HepG2 (cell line): Measurements from ENCODE around the gene HEXIM1. TPM values are rescaled to one million over a fixed set of nuclear protein-coding genes. Genes with fewer than 3 reads are reported as not detected.

Experiments
- FOXK2 ChIP-seq: fragments of 450-650 bp; IDR thresholded peaks from 2 replicates; pipeline ENCODE4 v1.6.1; 2016
- HCFC1 ChIP-seq: fragments of 150-350 bp; IDR thresholded peaks from 2 replicates; pipeline ENCODE4 v1.6.1; 2014; ENCODE audit warnings: low read depth, low read length
- HOXA3 ChIP-seq: sonication (generic); formaldehyde crosslinking; IDR thresholded peaks from 2 replicates; pipeline ENCODE4 v1.5.0; 2020; ENCODE audit warnings: missing genetic modification reagents
- IKZF4 ChIP-seq: sonication (generic); formaldehyde crosslinking; IDR thresholded peaks from 2 replicates; pipeline ENCODE4 v1.5.1; 2020; ENCODE audit warnings: borderline replicate concordance, mild to moderate bottlenecking, low read depth, missing genetic modification reagents; ENCODE audit errors: not compliant biosample characterization
- MNT ChIP-seq: fragments of 450-650 bp; IDR thresholded peaks from 2 replicates; pipeline ENCODE4 v1.6.1; 2016
- NR0B2 ChIP-seq: sonication (generic); formaldehyde crosslinking; IDR thresholded peaks from 2 replicates; pipeline ENCODE4 v1.4.0; 2020; ENCODE audit warnings: mild to moderate bottlenecking, missing genetic modification reagents
- NR1H2 ChIP-seq: sonication (generic); formaldehyde crosslinking; IDR thresholded peaks from 2 replicates; pipeline ENCODE4 v1.8.1; 2022; ENCODE audit warnings: low read depth, missing genetic modification reagents, borderline replicate concordance
- POLR2AphosphoS5 ChIP-seq: IDR thresholded peaks from 2 replicates; pipeline ENCODE4 v1.6.1; 2012; ENCODE audit warnings: low read depth, low read length
- SNAPC5 ChIP-seq: sonication (generic); formaldehyde crosslinking; IDR thresholded peaks from 2 replicates; pipeline ENCODE4 v1.8.1; 2023; ENCODE audit warnings: mild to moderate bottlenecking, missing genetic modification reagents, borderline replicate concordance
- SOX6 ChIP-seq, 2 experiments: fragments of 450-650 bp in 1 of 2; sonication (generic) in 1 of 2; formaldehyde crosslinking in 1 of 2; IDR thresholded peaks; 2 replicates each; pipeline versions ENCODE4 v1.4.0 to v1.6.1; 2017 to 2020; ENCODE audit warnings: antibody characterized with exemption in 1 of 2, mild to moderate bottlenecking in 1 of 2, missing genetic modification reagents in 1 of 2
- SRF ChIP-seq: IDR thresholded peaks from 2 replicates; pipeline ENCODE4 v1.6.1; 2011; ENCODE audit warnings: mild to moderate bottlenecking, low read depth, low read length, moderate library complexity
- ZBTB49 ChIP-seq: sonication (generic); formaldehyde crosslinking; IDR thresholded peaks from 2 replicates; pipeline ENCODE4 v1.4.0; 2020; ENCODE audit warnings: missing genetic modification reagents, borderline replicate concordance
- ZEB1 ChIP-seq: IDR thresholded peaks from 2 replicates; pipeline ENCODE4 v1.6.1; 2012; ENCODE audit warnings: mild to moderate bottlenecking, low read depth, inconsistent platforms; ENCODE audit not compliant: insufficient replicate concordance
- ZFP1 ChIP-seq: IDR thresholded peaks from 2 replicates; pipeline ENCODE4 v1.6.1; 2016
- ZNF136 ChIP-seq: sonication (generic); formaldehyde crosslinking; IDR thresholded peaks from 2 replicates; pipeline ENCODE4 v1.8.1; 2022; ENCODE audit warnings: low read depth, mild to moderate bottlenecking, moderate library complexity, missing genetic modification reagents
- ZNF317 ChIP-seq: sonication (generic); formaldehyde crosslinking; IDR thresholded peaks from 2 replicates; pipeline ENCODE4 v1.5.0; 2020; ENCODE audit warnings: mild to moderate bottlenecking, missing genetic modification reagents
- ZNF430 ChIP-seq: sonication (generic); formaldehyde crosslinking; IDR thresholded peaks from 2 replicates; pipeline ENCODE4 v1.9.0; 2021; ENCODE audit warnings: mild to moderate bottlenecking, missing genetic modification reagents
- ZNF546 ChIP-seq: sonication (generic); formaldehyde crosslinking; conservative IDR thresholded peaks from 2 replicates; pipeline ENCODE4 v1.8.1; 2023; ENCODE audit warnings: mild to moderate bottlenecking, missing genetic modification reagents
- ZNF710 ChIP-seq: sonication (generic); formaldehyde crosslinking; IDR thresholded peaks from 2 replicates; pipeline ENCODE4 v1.5.0; 2020; ENCODE audit warnings: mild to moderate bottlenecking, missing genetic modification reagents, borderline replicate concordance
- ZNF768 ChIP-seq: sonication (generic); formaldehyde crosslinking; IDR thresholded peaks from 2 replicates; pipeline ENCODE4 v1.4.0; 2020; ENCODE audit warnings: missing genetic modification reagents
- ZNF800 ChIP-seq: sonication (generic); formaldehyde crosslinking; IDR thresholded peaks from 2 replicates; pipeline ENCODE4 v1.4.0; 2020; ENCODE audit warnings: missing genetic modification reagents
- polyA plus RNA-seq, 8 experiments: library from polyadenylated mRNA; depleted of rRNA in 3 of 8; stranded (reverse) in 7 of 8; unstranded in 1 of 8; fragments of >200 nt; fragmentation: Illumina TruSeq in 4 of 8; extraction: Trizol in 4 of 8; gene quantifications; 2 replicates each; pipeline versions ENCODE4 v1.2.1 to v1.2.3, GENCODE V29; 2011 to 2016; ENCODE audit warnings: low read depth in 4 of 8, missing spikeins in 1 of 8, mixed read lengths in 1 of 8; ENCODE audit not compliant: insufficient read depth in 1 of 8
- total RNA-seq, 5 experiments: library from RNA; depleted of rRNA; stranded (reverse); fragments of >200 nt; fragmentation: Illumina TruSeq; extraction: Trizol; gene quantifications; 2 replicates each; pipeline ENCODE4 v1.2.3, GENCODE V29; 2016; ENCODE audit warnings: low read depth in 1 of 5

HEXIM1 gene
- total and polyA plus RNA-seq, 2 of the 13 experiments (the other 11 are each of a cell fraction or from before 2014, with no cell fraction given), result 10.5 to 16.6 TPM

GRCh38 chr17:45172541-45173286 is 24.4 kb downstream of the HEXIM1 start (continued):
- TF ChIP-seq HOXA3 (CRISPR knock-in tag) (peak; percentile 64), ZNF800 (CRISPR knock-in tag) (no peak), ZBTB49 (CRISPR knock-in tag) (no peak), MNT (peak; percentile 6; the same call in 1 of the 2 replicates), ZNF710 (CRISPR knock-in tag) (peak; percentile 25; the same call in 1 of the 2 replicates), ZNF430 (CRISPR knock-in tag) (peak; percentile 93; the same call in 1 of the 2 replicates), ZNF317 (CRISPR knock-in tag) (no peak), ZNF546 (no peak), POLR2AphosphoS5 (peak; percentile 73), IKZF4 (CRISPR knock-in tag) (peak; percentile 55), ZEB1 (peak; percentile 47), SOX6 (IDR thresholded peaks at IDR 0.05) (no peak), SOX6 (CRISPR knock-in tag; IDR thresholded peaks at IDR 0.05) (peak; percentile 37; the same call in 1 of the 2 replicates), FOXK2 (no peak), SNAPC5 (no peak), ZNF136 (CRISPR knock-in tag) (no peak), SRF (peak; percentile 24; the same call in 1 of the 2 replicates), ZNF768 (CRISPR knock-in tag) (peak; percentile 74; the same call in 1 of the 2 replicates), NR1H2 (CRISPR knock-in tag) (peak; percentile 55; the same call in 1 of the 2 replicates), NR0B2 (CRISPR knock-in tag) (no peak), ZFP1 (CRISPR knock-in tag) (peak; percentile 80), HCFC1 (peak; percentile 25)
